ENCODE data around the gene GNG7.
"Not testable (repeated sequence)": the region's sequence is repeated elsewhere in the genome, so short reads cannot be mapped to it uniquely, and the experiment has no call there.

The GNG7 gene

GRCh38 chr19:2678948-2679347 lies 23.5 kb downstream of the GNG7 start:
- H2AK5ac ChIP-seq (ENCODE audit: low read length); H3K4me1 ChIP-seq (ENCODE audit: control insufficient read depth in 1 of 2, insufficient read depth in 2 of 2, low read length in 2 of 2); H3K18ac ChIP-seq (ENCODE audit: low read length); H2BK120ac ChIP-seq (ENCODE audit: insufficient read depth, low read length, poor library complexity); H3K79me1 ChIP-seq (ENCODE audit: low read length); H3K23ac ChIP-seq (ENCODE audit: low read length); H3K9me3 ChIP-seq (ENCODE audit: insufficient read depth, low read depth, low read length); H3K4ac ChIP-seq (ENCODE audit: low read depth, low read length); H4K8ac ChIP-seq (ENCODE audit: low read depth, low read length); H4K12ac ChIP-seq (ENCODE audit: low read depth, low read length); H2BK12ac ChIP-seq (ENCODE audit: low read length); H2BK5ac ChIP-seq (ENCODE audit: low read depth, low read length, poor library complexity); H3K79me2 ChIP-seq (ENCODE audit: control insufficient read depth, insufficient read depth, low read length, poor library complexity); H3K14ac ChIP-seq (ENCODE audit: low read length); H2AFZ ChIP-seq (ENCODE audit: insufficient read depth, low read length, poor library complexity); H4K91ac ChIP-seq (ENCODE audit: low read depth, low read length); H3K27me3 ChIP-seq (ENCODE audit: insufficient read depth, low read length); H3K27ac ChIP-seq (ENCODE audit: low read depth, low read length); H3K4me3 ChIP-seq (ENCODE audit: low read depth, low read length); H3K4me2 ChIP-seq (ENCODE audit: low read length); H3K9ac ChIP-seq (ENCODE audit: low read length); H3K36me3 ChIP-seq (ENCODE audit: control insufficient read depth in 1 of 2, insufficient read depth in 2 of 2, low read length in 2 of 2); DNase-seq: not testable (repeated sequence)
- WGBS (ENCODE audit: extremely low coverage, insufficient coverage, insufficient read length) = no CpG with 5 or more reads among the region's 5 CpGs

GRCh38 chr19:2678044-2678671 lies 24.3 kb downstream of the GNG7 start:
- no peak overlapping the region for H2AK5ac ChIP-seq (ENCODE audit: low read length)
- WGBS (ENCODE audit: extremely low coverage, insufficient coverage, insufficient read length) = no CpG with 5 or more reads among the region's 8 CpGs
- no peak for DNase-seq
- H3K36me3 ChIP-seq (ENCODE audit: control insufficient read depth in 1 of 2, insufficient read depth in 2 of 2, low read length in 2 of 2) = no peaks in the 10 kb centered on the region
- no peak overlapping the region for H3K23ac ChIP-seq (ENCODE audit: low read length)
- no peak overlapping the region for H3K4me2 ChIP-seq (ENCODE audit: low read length)
- H3K9ac ChIP-seq (ENCODE audit: low read length) = no peak overlapping the region
- no peak overlapping the region for H2AFZ ChIP-seq (ENCODE audit: insufficient read depth, low read length, poor library complexity)
- H3K4ac ChIP-seq (ENCODE audit: low read depth, low read length) = no peak overlapping the region
- no peak overlapping the region for H3K14ac ChIP-seq (ENCODE audit: low read length)
- no peaks in the 10 kb centered on the region for H3K79me2 ChIP-seq (ENCODE audit: control insufficient read depth, insufficient read depth, low read length, poor library complexity)
- H2BK12ac ChIP-seq (ENCODE audit: low read length) = no peak overlapping the region
- no peak overlapping the region for H2BK5ac ChIP-seq (ENCODE audit: low read depth, low read length, poor library complexity)
- H3K27me3 ChIP-seq (ENCODE audit: insufficient read depth, low read length) = no peaks in the 10 kb centered on the region
- no peak overlapping the region for H4K8ac ChIP-seq (ENCODE audit: low read depth, low read length)
- no peak overlapping the region for H2BK120ac ChIP-seq (ENCODE audit: insufficient read depth, low read length, poor library complexity)
- no peak overlapping the region for H4K91ac ChIP-seq (ENCODE audit: low read depth, low read length)
- H4K12ac ChIP-seq (ENCODE audit: low read depth, low read length) = no peak overlapping the region
- H3K4me3 ChIP-seq (ENCODE audit: low read depth, low read length) = no peak overlapping the region
- no peaks in the 10 kb centered on the region for H3K4me1 ChIP-seq (ENCODE audit: control insufficient read depth in 1 of 2, insufficient read depth in 2 of 2, low read length in 2 of 2)
- H3K9me3 ChIP-seq (ENCODE audit: insufficient read depth, low read depth, low read length) = no peaks in the 10 kb centered on the region
- no peak overlapping the region for H3K18ac ChIP-seq (ENCODE audit: low read length)
- no peaks in the 10 kb centered on the region for H3K79me1 ChIP-seq (ENCODE audit: low read length)
- H3K27ac ChIP-seq (ENCODE audit: low read depth, low read length) = no peak overlapping the region

- Histone ChIP-seq H3K36me3 (ENCODE audit: control insufficient read depth in 1 of 2, insufficient read depth in 2 of 2, low read length in 2 of 2) (no peaks in the 10 kb centered on the region), H3K23ac (ENCODE audit: low read length) (no peak overlapping the region), H3K27me3 (ENCODE audit: insufficient read depth, low read length) (no peaks in the 10 kb centered on the region), H3K4me2 (ENCODE audit: low read length) (no peak overlapping the region), H4K91ac (ENCODE audit: low read depth, low read length) (no peak overlapping the region), H3K4ac (ENCODE audit: low read depth, low read length) (no peak overlapping the region), H4K8ac (ENCODE audit: low read depth, low read length) (no peak overlapping the region), H2AFZ (ENCODE audit: insufficient read depth, low read length, poor library complexity) (no peak overlapping the region), H3K79me1 (ENCODE audit: low read length) (no peaks in the 10 kb centered on the region), H4K12ac (ENCODE audit: low read depth, low read length) (no peak overlapping the region), H2BK5ac (ENCODE audit: low read depth, low read length, poor library complexity) (no peak overlapping the region), H2BK120ac (ENCODE audit: insufficient read depth, low read length, poor library complexity) (no peak overlapping the region), H2AK5ac (ENCODE audit: low read length) (no peak overlapping the region), H3K4me1 (ENCODE audit: control insufficient read depth in 1 of 2, insufficient read depth in 2 of 2, low read length in 2 of 2) (no peaks in the 10 kb centered on the region), H3K79me2 (ENCODE audit: control insufficient read depth, insufficient read depth, low read length, poor library complexity) (no peaks in the 10 kb centered on the region), H3K14ac (ENCODE audit: low read length) (no peak overlapping the region), H3K4me3 (ENCODE audit: low read depth, low read length) (no peak overlapping the region), H3K18ac (ENCODE audit: low read length) (no peak overlapping the region), H2BK12ac (ENCODE audit: low read length) (no peak overlapping the region), H3K27ac (ENCODE audit: low read depth, low read length) (no peak overlapping the region), H3K9me3 (ENCODE audit: insufficient read depth, low read depth, low read length) (no peaks in the 10 kb centered on the region), H3K9ac (ENCODE audit: low read length) (no peak overlapping the region)
- no CpG with 5 or more reads among the region's 12 CpGs for WGBS (ENCODE audit: extremely low coverage, insufficient coverage, insufficient read length)
- no peak for DNase-seq
Measured at GRCh38 chr19:2676823-2677222, 25.7 kb downstream of the GNG7 start.

- Histone ChIP-seq H4K8ac (ENCODE audit: low read depth, low read length) (no peak overlapping the region), H3K4me3 (ENCODE audit: low read depth, low read length) (no peak overlapping the region), H3K9ac (ENCODE audit: low read length) (no peak overlapping the region), H3K4ac (ENCODE audit: low read depth, low read length) (no peak overlapping the region), H2AK5ac (ENCODE audit: low read length) (no peak overlapping the region), H3K27me3 (ENCODE audit: insufficient read depth, low read length) (no peaks in the 10 kb centered on the region), H3K79me2 (ENCODE audit: control insufficient read depth, insufficient read depth, low read length, poor library complexity) (no peaks in the 10 kb centered on the region), H3K4me1 (ENCODE audit: control insufficient read depth in 1 of 2, insufficient read depth in 2 of 2, low read length in 2 of 2) (no peaks in the 10 kb centered on the region), H2AFZ (ENCODE audit: insufficient read depth, low read length, poor library complexity) (no peak overlapping the region), H3K27ac (ENCODE audit: low read depth, low read length) (no peak overlapping the region), H3K9me3 (ENCODE audit: insufficient read depth, low read depth, low read length) (no peaks in the 10 kb centered on the region), H2BK5ac (ENCODE audit: low read depth, low read length, poor library complexity) (no peak overlapping the region), H3K79me1 (ENCODE audit: low read length) (no peaks in the 10 kb centered on the region), H2BK12ac (ENCODE audit: low read length) (no peak overlapping the region), H2BK120ac (ENCODE audit: insufficient read depth, low read length, poor library complexity) (no peak overlapping the region), H3K23ac (ENCODE audit: low read length) (no peak overlapping the region), H3K18ac (ENCODE audit: low read length) (no peak overlapping the region), H3K36me3 (ENCODE audit: control insufficient read depth in 1 of 2, insufficient read depth in 2 of 2, low read length in 2 of 2) (no peaks in the 10 kb centered on the region), H4K12ac (ENCODE audit: low read depth, low read length) (no peak overlapping the region), H4K91ac (ENCODE audit: low read depth, low read length) (no peak overlapping the region), H3K4me2 (ENCODE audit: low read length) (no peak overlapping the region), H3K14ac (ENCODE audit: low read length) (no peak overlapping the region)
- no CpG with 5 or more reads among the region's 11 CpGs for WGBS (ENCODE audit: extremely low coverage, insufficient coverage, insufficient read length)
- DNase-seq = no peak
Measured at GRCh38 chr19:2675892-2676291, 26.6 kb downstream of the GNG7 start.
